ENCODE results near the gene NR0B2.

- TF ChIP-seq ZBTB11 (CRISPR knock-in tag; IDR thresholded peaks at IDR 0.05) (no peak), POLR2AphosphoS5 (IDR thresholded peaks at IDR 0.05; ENCODE audit: low read length) (no peak), CTCF (IDR thresholded peaks at IDR 0.05 in 2 of 3, conservative IDR thresholded peaks at IDR 0.05 in 1 of 3; ENCODE audit: control insufficient read depth in 2 of 3, extremely low read depth in 1 of 3, insufficient read depth in 1 of 3, low read depth in 3 of 3, low read length in 3 of 3) (no peak), BCLAF1 (IDR thresholded peaks at IDR 0.05) (no peak), NR2C1 (IDR thresholded peaks at IDR 0.05) (no peak)
Observed at GRCh38 chr1:26888231-26888630, 25.5 kb downstream of the NR0B2 start.
